Cerebellar nuclear complex (tissue), 1 donor: Measurements from ENCODE around the gene LASP1.

Source experiments
- DNase-seq, 2 experiments: peaks; one replicate each; lab custom pipeline; 2025; lab: John Stamatoyannopoulos, UW

Gene LASP1

DNA sequence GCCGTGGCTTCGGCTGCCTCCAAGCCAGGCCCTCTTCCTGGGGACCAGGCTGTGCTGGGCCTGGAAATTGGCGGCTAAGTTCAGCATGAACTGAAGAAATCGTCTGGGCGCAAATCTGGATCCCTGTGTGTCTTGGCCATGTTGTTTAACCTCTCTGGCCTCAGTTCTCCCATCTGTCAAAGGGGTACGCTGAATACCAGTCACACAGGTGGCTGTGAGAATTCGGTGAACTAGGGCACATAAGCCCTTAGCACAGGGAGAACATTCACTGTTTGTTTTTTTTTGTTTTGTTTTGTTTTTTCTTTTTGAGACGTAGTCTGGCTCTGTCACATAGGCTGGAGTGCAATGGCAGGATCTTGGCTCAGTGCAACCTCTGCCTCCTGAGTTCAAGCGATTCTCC, 19.0 kb downstream of the LASP1 start:
- DNase-seq = no peak

DNA sequence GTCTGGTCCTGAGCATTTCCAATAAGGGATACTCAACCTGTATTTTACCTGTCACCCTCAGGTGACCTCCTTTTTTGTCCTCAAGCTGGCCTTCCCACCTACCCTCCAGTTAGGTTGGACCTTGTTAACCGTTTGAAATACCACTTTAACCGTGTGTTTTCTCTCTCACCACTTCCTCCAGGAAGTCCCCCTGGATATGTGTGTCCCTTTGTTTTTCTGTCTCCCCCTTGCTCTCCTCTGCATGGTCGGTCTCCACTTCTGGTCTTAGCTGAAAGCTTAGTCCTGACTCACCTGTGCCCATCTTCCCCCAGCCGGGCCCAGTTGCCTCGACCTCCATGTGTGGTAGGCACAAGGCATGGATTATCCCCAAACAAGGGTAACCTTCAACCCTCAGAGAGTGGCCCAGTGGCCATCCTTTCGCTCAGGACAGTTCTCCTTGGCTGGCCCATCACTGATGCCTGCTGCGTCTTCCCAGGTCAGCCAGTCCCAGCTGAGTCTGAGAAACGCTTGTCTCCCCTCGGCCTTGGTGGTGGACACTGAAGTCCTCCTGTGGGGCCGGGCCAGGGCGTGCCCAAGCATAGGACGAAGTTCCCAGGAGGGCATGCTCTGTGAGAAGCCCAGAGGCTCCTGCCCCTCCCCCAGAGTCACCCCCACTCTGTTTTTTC, 20.0 kb downstream of the LASP1 start:
- no peak for DNase-seq

DNA sequence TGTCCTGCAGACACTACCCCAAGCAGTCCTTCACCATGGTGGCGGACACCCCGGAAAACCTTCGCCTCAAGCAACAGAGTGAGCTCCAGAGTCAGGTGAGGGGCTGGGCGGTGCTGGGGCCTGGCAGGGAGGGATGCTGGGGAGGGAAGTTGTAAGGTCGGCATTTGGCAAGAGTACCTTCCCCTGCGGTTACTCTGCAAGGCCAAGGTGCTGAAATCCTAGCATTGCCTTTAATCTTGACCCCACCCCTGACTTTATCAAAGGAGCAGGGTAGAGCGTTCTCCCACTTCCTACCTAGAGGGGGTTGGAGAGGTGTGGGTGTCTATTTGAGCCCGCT, 20.5 kb downstream of the LASP1 start:
- DNase-seq = no peak

DNA sequence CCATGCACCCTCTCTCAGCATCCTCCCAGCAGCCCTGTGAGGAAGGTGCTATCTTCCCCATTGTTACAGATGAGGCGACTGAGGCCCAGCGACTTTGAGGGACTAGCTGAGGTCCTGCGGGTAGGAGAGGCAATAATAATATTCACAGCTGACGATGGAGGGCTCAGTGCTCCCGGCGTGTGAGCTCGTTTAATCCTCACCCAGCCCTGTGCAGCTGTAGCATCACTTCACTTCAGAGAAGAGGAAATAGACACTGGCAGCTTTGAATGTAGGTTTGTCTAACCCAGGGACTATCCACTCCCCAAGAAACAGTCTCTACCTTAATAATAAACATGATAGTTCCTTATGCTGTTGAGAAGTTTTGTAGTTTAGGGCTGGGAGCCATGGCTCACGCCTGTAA, 21.6 kb downstream of the LASP1 start:
- DNase-seq = no peak

DNA sequence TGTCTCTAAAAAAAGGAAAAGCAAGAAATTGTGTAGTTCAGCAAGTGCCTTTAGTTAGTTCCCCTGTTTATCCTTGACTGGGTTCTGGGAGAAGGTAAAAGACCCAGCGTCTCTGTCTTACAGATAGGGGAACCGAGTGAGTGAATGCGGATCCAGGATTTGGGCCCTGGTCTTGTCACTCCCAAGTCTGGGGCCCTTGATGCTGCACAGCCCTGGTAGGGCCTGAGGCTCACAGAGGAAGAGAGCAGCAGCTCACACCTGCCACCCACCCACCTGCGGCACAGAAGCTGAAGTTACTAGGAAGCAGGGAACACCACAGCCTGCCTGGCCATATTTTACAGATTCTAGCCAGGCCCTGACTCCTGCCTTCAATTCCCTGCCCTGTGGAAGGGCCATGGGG, 22.2 kb downstream of the LASP1 start:
- no peak for DNase-seq

DNA sequence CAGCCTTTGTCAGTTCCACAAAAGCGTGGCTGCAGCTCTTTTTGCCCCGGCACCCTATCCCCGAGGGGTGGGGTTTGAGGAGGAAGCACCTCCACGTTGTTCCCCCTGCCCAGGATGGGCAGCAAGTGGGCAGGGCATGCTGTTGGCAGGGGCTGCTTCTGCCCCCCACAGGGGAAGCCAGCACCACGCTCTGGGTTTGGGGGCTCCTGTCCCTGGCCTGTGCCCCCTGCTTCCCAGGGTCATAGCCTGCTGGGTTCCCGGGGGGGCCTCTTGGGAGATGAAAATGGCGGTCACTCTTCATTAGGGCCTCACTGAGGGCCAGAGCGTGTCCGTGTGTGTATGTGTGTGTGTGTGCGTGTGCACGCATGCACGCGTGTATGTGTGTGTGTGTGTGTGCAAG, 22.8 kb downstream of the LASP1 start:
- no peak for DNase-seq

DNA sequence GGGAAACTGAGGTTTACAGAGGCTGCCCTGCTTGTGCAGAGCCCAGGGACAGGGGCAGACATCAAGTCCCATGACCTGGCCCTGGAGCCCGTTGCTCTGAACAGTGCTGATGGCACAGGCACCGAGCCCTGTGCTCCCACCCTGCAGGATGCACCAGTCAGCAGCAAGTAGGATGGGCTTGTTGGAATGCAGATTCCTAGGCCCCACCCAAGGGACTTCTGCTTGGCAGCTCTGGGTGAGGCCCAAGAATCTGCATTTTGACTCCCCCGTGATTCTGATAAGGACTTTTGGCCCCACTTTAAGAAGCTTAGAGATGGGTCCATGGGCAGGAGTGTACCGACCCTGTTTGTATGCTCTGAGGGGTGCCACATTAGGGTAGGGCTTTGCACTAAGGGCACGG, 23.3 kb downstream of the LASP1 start:
- DNase-seq = no peak

DNA sequence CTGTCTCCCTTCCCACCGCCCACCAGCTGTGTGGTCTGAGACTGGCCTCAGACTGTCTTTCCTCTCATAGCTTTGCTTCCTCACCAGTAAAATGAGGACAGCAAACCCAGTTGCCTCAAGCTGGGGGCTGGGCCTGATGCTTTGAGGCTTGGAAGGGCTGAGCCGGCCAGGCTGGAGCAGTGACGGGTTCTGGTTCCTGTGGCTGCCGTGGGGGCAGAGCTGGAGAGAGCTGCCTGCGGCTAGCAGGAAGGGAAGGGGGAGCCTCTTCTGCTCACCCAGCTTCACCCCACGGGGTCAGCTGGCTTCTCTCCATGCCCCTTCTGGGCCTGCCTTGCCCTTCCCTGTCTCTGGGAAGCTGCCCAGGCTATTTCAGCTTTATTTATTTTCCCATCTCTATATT, 23.7 kb downstream of the LASP1 start:
- DNase-seq = no peak

DNA sequence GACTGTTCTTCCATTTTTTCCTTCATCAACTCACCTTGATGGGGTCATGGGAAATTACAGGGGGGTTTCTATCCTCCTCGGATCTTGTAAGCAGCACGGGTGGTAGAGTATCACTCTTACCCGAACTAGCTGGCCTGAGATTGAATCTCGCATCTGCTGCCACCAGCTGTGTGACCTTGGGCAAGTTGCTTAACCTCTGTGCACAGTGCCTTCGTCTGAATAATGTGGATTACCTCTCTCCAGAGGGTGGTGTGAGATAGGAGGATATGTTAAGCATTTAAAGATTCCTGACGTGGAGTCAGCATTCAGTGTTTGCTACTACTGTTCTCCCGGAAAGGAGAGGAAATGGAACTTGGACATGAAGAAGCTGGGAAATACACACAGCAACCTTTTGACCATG, 24.4 kb downstream of the LASP1 start:
- no peak for DNase-seq

DNA sequence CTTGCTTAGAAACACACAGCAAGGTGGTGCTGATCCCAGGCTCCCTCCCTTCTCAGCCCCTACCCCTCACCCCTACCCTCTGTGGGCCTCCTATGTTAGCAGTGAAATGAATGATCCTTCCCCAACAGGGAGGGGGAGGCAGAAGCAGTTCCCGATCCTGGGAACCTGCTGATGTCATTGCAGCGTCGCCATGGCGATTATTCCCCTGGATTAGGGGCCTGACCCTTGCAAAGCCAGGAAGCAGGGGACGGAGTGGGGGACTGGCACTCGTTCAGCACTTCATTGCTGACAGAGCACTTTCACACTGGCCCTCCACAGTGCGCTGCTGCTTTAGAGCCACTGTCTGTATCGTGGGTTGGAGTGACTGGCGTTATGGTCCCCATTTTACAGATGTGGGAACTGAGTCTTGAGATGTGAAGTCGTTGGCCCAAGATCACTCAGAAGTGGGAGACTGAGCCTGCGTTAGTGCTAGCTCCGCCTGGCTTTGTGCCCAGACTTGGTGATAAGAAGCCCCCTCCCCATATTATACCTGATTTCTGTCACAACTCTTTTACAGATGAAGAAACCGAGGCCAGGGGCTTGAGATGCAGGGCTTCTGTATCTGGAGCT, 26.6 kb downstream of the LASP1 start:
- no peak for DNase-seq

DNA sequence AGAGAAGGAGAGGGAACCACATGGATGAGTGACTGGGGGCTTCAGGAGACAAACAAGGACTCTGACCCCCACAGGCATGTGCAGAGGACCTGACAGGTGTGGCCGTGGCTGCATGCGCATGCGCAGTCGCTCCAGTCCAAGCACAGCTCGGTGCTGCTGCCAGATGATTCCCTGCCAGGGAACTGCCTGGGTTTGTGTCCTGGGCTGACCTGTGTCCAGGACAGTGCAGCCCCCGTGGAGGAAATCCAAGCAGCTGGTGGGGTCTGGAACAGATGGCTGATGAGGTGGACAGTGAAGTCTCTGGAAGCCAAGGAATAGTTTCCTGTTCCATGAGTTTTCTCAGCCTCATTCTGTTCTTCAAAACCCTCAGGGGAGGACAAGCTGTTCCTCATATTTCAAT, 27.3 kb downstream of the LASP1 start:
- no peak for DNase-seq

DNA sequence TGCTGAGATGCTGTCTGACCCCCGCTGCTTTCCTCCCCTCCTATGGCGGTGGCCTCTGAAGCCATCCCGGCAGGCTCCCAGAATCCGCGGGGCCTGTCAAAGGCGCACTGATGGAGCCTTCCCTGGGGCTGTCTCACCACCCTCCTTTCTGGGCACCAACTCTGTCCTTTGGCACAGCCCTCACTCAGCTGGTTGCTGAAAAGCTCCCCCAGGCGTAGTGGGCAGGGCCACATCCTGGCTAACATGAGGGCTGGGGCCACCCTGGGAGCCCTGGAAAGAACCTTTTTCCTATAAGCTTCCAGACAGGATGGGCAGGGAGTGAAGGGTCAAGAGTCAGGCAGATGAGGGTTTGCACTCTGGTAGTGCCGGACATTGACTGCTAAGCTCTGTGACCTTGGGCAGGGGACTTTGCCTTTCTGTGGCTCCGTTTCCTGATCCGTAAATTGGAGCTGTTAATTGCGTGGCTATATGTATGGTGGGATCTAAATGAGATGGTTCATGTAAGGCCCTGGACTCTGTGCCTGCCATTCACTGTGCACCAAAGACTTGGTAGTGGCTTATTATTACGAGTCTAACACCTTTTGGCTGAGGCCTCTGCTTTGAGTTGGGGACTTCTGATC, 27.9 kb downstream of the LASP1 start:
- DNase-seq = no peak

DNA sequence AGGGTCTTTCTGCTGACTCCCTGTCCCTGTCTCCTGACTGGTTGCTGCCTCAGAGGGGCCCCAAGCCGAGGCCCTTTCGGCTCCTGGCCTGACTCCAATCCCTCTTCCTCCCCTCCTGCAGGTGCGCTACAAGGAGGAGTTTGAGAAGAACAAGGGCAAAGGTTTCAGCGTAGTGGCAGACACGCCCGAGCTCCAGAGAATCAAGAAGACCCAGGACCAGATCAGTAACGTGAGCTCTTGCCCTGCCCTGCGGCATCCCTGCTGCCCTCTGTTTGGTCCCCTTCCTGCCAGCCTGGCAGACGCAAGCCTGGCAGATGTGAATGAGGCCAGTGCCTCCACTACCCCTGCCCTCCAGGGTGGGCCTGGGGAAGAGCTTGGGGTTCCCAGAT, 28.4 kb downstream of the LASP1 start:
- no peak for DNase-seq

DNA sequence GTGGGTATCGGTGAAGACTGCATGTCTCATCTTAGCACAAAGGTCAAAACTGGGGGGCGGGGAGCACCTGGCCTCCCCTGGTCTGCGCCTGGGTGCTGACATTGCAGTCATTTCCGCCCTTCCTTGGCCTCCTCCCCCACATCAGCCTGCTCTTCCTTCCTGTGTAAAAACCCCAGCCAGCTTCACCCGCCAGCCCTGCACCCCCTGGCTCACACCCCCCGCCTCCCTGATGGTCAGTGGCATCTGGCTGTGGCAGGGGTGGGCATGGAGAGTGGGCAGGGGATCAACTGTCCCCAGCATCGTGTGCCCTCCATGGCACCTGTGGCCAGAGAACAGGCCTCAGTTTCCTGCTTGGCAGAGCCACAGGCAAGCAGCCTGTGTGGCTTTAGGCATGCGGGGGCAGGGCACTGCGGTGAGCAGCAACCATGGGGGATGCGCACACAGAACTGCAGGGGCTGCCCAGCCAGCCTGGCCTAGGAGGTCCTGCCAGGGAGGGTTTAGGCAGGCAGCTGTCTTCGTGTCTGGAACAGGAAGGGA, 29.0 kb downstream of the LASP1 start:
- no peak for DNase-seq

DNA sequence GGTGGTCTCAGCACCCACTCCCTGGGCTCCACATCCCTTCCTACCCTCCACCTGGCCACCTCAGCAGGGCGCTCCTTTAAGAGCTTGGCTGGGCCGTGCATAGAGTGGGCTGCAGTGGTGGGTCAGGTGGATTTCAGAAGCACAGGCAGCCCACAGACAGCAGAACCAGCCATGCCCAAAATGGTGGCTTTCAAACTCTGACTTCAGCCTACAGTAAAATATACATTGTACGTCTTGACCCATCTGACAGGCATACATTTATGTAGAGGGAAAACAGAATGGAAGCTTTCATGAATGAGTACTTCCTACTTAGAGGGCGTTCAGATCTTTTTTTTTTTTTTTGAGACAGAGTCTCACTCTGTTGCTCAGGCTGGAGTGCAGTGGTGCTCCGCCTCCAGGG, 29.6 kb downstream of the LASP1 start:
- DNase-seq = no peak

DNA sequence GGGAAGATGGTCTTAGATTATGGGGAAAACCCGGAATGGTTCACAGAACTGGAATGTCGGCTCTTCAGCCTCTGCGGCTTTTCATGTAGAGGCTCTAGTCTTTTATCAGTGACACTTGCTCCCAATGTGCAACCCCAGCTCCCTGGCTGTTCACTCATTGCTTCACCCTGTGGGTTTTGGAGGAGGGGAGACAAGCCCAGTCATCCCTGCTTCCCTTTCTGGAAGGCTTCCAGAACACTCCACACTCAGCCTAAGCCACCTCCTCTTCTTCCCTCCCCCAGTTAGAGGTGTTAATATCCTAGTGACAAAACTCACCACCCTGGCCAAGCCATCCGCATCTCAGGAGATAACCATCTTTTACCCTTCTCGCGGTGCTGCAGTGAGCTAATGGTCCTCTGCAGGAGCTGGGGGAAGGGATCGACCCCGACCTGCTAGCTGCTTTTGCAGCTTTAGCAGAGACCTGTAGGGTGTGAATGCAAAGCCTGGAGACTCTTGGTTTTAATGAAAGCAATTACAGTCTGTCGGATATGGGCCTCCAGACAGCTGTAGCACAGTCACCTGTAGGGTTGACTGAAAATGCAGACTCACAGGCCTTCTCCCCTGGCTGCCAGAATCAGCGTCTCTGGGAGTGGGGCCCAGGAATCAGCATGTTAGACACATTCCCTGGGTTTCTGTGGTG, 31.3 kb downstream of the LASP1 start:
- no peak for DNase-seq

DNA sequence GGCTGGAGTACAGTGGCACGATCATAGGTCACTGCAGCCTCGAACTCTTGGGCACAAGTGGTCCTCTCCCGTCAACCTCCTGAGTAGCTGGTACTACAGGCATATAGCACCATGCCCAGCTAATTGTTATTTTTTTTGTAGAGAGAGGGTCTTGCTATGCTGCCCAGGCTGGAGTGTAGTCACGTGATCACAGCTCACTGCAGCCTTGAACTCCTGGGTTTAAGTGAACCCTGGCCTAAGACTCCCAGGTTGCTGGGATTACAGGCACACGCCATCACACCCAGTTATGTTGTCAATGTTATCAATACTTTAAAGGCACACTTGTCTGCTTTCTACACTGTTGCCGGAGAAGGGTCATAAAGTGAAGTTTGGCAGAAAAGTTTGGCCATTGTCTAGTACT, 33.5 kb downstream of the LASP1 start:
- DNase-seq = no peak

DNA sequence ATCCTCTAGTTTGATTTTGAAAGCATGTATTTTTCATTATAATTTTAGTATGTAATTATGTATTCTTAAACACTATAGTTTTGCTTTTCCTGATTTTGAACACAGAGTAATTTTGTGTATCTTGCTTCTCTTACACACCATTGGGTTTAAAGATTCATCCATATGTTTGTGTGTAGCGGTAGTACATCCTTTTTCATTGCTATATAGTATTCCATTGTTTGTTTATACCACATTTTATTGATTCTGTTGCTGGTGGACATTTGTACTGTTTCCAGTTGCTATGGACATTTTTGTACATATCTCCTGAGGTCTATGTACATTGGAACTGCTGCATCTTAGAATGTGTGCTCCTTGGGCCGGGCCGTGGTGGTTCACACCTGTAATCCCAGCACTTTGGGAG, 35.0 kb downstream of the LASP1 start:
- no peak for DNase-seq

DNA sequence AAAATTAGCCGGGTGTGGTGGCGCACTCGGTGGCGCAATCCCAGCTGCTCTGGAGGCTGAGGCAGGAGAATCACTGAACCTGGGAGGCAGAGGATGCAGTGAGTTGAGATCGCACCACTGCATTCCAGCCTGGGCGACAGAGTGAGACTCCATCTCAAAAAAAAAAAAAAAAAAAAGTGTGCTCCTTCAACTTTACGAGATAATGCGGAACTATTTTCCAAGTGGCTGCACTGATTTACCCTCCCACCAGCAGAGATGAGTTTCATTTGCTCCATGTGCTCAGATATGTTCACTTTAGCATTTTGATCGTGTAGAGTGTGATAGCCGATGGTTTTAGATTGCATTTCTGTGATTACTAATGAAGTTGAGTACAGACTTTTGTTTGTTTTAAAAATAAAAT, 35.5 kb downstream of the LASP1 start:
- DNase-seq = no peak

DNA sequence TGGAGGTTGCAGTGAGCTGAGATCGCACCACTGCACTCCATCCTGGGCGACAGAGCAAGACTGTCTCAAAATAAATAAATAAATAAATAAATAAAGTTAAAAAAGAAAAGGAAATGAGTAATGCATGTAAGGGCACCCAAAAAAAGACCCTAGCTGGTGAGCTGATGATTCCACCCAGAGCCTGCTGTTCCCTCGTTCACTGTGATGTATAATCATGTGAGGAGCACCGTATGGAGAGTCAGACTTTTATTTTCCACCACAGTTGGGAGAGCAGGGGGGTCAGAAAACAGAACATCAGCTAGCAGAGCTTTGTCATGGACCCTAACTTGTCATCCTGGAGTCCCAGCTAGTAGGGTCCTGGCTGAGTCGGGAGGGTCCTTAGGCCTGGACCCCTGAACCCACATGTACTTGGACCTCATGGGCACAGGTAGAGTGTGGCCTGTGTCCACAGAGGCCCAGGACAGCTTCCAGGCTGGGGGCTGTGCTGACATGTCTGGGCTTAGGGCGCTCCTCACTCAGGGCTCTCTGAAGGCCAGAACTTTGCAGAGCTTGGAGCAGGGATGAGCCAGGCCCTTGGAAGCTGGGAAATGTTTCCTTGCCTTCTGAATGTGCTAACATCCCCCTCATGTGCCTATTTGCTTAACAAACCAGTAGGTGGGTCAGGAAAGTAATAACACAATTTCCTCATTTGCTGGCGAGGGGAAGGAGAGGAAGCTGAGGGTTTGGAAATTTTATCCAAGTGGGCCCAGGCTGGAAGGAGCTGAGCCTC, 36.8 kb downstream of the LASP1 start:
- DNase-seq = no peak

DNA sequence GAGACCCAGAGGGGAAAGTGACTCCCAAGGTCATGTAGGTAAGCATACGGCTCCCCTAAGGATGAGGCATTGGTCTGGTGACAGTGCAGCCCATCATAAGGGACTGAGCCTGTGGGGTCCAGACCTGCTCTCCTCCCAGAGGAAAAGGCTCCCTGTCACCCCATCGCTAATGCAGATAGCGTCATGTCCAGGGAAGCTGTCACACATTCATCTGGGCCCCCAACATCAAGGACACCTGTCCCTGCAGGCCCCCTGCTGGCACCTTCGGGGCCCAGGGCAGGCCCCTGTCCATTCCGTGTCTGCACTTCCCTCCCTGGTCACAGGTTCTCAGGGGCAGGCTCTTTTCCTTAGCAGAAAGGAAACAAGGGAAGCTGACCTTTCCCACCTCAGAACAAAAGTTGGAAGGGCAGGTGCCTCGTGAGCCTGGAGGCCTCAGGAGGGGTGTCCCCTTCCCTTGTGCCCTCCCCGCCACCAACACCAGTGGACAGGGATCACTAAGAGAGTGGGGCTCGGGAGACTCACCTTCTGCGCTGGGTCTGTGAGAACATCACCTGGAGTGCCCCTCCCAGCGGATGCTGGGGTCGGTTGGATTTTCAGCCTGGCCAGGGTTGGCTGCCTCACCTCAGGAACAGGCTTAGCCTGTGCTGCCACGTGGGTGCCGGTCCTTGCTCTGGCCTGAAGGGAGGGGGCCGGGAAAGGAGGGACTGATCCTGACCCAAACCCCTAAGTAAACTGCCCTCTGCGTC, 38.2 kb downstream of the LASP1 start:
- DNase-seq = no peak
